AG04450 (cell line): ENCODE measurements around the gene MATR3. TPM values are rescaled to one million over a fixed set of nuclear protein-coding genes. Genes with fewer than 3 reads are reported as not detected.

ENCODE experiments used
- CTCF ChIA-PET: fragments of 300-600, 350-600 bp; formaldehyde crosslinking; extraction: SDS; loops from one replicate; lab custom pipeline; 2022; ENCODE audit warnings: antibody characterized with exemption, inconsistent platforms; lab: Charles Lee
- POLR2A ChIA-PET: fragments of 350-600 bp; formaldehyde crosslinking; extraction: SDS; loops from one replicate; lab custom pipeline; 2021; ENCODE audit warnings: antibody characterized with exemption, inconsistent platforms; lab: Yijun Ruan, JAX
- DNase-seq: peaks from one replicate; pipeline ENCODE4 v3.0.0-alpha.2; 2011; ENCODE audit warnings: low read depth, low spot score
- H3K27ac ChIP-seq: one replicate; pipeline ENCODE4 v1.5.1; 2012; ENCODE audit warnings: low read depth, low read length, control low read depth
- H3K27me3 ChIP-seq: one replicate; pipeline ENCODE4 v1.6.0; 2012; ENCODE audit warnings: low read length; ENCODE audit not compliant: control insufficient read depth, insufficient read depth
- H3K4me3 ChIP-seq: 2 replicates; pipeline ENCODE4 v1.5.1; 2011; ENCODE audit warnings: mild to moderate bottlenecking, low read depth, low read length, control low read depth
- H3K9me3 ChIP-seq: 2 replicates; pipeline ENCODE4 v1.5.1; 2012; ENCODE audit warnings: low read length; ENCODE audit not compliant: control insufficient read depth, insufficient read depth
- polyA plus RNA-seq: library from polyadenylated mRNA; depleted of rRNA; stranded (reverse); fragments of >200 nt; gene quantifications from 2 replicates; pipeline ENCODE4 v1.2.3, GENCODE V29; 2011; rRNA removed
- small RNA-seq: library from RNA; depleted of rRNA; stranded (forward); fragments of <200 nt; gene quantifications from one replicate; pipeline ENCODE3, GENCODE V24; 2012; ENCODE audit warnings: low read depth; ENCODE audit not compliant: insufficient read length
- TF ChIP-seq, protein P1 (sequence below): IDR thresholded peaks from 2 replicates; pipeline ENCODE4 v1.5.1; 2011; ENCODE audit warnings: low read depth, low read length, control low read depth, inconsistent platforms

Gene MATR3
- polyA plus RNA-seq, 1 experiment, result 166 TPM

DNA sequence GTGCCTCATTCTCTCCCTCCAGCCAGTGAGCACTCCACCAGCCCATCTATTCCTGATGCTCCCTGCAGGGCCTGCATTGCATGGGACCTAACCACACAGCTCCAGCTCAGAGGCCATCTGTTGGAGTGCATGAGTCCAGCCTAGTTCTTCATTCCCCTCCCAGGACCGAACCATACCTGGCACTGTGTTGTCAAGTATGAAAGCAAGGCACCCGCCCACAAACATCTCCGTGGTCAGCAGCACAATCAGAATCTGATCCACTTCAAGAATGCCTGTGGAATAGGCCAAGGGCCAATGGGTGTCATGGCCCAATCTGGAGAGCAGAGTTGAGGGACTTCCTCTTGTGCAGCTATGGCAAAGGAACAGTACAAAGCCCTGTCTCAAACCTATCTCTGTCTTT lies 83.7 kb downstream of the MATR3 start:
- ChIA-PET CTCF (no interaction called here), POLR2A (no interaction called here)
- Histone ChIP-seq H3K27ac (peak overlapping the region; percentile 21), H3K9me3 (no peaks in the 10 kb centered on the region; the same call in 1 of the 2 replicates), H3K4me3 (no peak overlapping the region), H3K27me3 (no peaks in the 10 kb centered on the region)
- DNase-seq, result no peak
- TF ChIP-seq, protein P1, sequence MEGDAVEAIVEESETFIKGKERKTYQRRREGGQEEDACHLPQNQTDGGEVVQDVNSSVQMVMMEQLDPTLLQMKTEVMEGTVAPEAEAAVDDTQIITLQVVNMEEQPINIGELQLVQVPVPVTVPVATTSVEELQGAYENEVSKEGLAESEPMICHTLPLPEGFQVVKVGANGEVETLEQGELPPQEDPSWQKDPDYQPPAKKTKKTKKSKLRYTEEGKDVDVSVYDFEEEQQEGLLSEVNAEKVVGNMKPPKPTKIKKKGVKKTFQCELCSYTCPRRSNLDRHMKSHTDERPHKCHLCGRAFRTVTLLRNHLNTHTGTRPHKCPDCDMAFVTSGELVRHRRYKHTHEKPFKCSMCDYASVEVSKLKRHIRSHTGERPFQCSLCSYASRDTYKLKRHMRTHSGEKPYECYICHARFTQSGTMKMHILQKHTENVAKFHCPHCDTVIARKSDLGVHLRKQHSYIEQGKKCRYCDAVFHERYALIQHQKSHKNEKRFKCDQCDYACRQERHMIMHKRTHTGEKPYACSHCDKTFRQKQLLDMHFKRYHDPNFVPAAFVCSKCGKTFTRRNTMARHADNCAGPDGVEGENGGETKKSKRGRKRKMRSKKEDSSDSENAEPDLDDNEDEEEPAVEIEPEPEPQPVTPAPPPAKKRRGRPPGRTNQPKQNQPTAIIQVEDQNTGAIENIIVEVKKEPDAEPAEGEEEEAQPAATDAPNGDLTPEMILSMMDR, result no peak

DNA sequence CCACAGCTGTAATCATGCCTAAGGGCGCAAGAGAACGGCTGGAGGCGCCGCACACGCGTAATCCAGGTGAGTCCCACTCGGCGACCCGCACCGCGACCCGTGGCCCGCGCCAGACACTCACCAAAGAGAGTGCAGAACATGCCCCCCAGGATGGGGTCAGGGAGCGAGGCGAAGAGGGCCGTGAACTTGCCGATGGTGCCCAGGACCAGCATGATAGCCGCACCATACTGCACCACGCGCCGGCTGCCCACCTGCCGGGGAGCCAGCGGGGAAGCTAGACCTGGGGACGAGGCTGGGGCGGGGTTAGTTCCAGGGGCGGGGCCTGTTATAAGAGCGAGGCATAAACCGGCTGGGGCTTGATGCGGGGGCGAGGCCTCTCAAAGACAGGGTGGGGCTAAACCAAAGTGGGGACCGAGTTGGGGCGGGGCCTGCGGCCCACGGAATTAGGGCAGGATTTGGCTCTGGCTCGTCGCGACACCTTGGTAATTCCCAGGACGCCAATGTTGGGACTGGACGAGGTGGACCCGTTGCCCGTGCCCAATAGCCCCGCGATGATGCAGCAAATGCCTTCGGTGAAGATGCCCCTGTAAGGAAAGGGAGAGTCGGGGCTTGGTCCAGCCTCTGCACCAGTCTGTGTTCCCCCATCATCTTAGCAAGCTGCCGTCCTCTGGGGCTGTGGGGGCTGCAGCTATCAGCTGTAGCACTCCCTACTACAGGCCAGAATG lies 84.7 kb downstream of the MATR3 start:
- ChIA-PET POLR2A (no interaction called here), CTCF (no interaction called here)
- TF ChIP-seq, protein P1, result no peak
- H3K4me3 ChIP-seq, result no peak overlapping the region
- H3K27ac ChIP-seq, result no peak overlapping the region
- no peaks in the 10 kb centered on the region; the same call in 1 of the 2 replicates for H3K9me3 ChIP-seq
- no peak for DNase-seq
- no peaks in the 10 kb centered on the region for H3K27me3 ChIP-seq

DNA sequence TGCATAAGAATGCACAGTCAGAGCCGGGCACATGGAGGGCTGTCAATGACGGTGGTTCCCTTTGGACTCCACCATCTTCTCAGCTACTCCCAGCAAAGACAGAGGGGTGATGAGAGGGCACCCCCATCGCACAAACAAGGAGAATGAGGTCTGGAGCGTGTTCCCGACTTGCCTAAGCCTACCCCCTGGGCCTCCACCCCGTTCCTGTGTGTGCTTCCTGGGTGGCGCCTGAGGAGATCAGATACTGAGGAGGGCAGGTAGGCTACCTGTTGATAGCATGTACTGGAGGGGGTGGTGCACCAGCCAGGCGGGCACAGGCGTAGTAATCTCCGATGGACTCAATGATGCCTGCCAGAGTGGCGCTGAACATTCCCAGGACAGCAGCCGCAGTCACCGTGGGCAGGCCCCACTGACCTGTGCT lies 85.4 kb downstream of the MATR3 start:
- DNase-seq, result no peak
- CTCF ChIA-PET, result no interaction called here
- TF ChIP-seq, protein P1, result no peak
- POLR2A ChIA-PET, result no interaction called here
- Histone ChIP-seq H3K27ac (no peak overlapping the region), H3K4me3 (no peak overlapping the region), H3K27me3 (no peaks in the 10 kb centered on the region), H3K9me3 (no peaks in the 10 kb centered on the region; the same call in 1 of the 2 replicates)

DNA sequence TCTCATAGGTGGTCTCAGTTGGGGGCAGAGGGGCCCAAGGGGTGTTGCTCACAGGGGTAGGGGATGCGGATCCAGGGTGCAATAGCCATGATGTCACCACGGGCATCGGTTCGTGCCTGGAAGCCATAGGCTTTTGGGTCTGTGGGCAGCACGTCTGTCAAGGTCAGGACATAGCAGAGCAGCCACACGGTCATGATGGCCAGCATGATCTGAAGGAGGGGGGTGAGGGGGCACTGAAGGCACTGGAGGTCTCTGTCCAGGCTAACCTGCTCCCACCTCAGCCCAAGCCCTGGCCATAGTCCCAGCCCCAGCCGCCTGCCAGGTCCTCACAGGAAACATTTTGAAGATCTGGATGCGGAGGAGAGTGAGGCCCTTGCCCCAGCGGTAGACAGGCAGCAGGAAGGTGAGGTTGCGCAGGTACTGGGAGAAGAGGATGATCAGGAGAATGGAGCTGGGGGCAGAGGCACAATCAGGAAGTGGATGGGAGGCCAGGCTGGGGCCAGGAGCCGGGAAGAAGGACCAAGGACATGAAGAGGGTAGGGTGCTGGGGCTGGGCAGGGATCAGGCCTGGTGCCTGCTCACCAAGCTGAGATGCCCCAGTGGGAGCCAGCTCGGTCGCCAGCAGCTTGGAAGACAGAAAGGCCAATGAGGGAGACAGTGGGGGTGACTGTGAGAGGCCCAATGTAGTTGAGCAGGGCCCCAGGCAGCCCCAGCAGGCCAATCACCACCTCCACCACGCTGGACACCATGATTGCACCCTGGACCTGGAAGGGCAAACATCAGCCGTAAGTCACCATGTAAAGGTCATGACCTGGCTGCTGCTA lies 86.3 kb downstream of the MATR3 start:
- H3K9me3 ChIP-seq, result no peaks in the 10 kb centered on the region; the same call in 1 of the 2 replicates
- no peak overlapping the region for H3K4me3 ChIP-seq
- TF ChIP-seq, protein P1, result no peak
- no peak overlapping the region for H3K27ac ChIP-seq
- no peak for DNase-seq
- POLR2A ChIA-PET, result no interaction called here
- CTCF ChIA-PET, result no interaction called here
- H3K27me3 ChIP-seq, result no peaks in the 10 kb centered on the region

Small RNA genes lying within 50 kb of the gene (small RNA-seq; reads per million reads assigned to genes)
- not detected for gene RNA5SP195
- 483 reads per million, percentile 94 among the genes with 10 or more reads in this experiment for gene SNORA74A
- 76.4 reads per million, percentile 88 among the genes with 10 or more reads in this experiment for gene SNORA74D

Other genes with a start within 250 kb of the MATR3 start
- gene SIL1, start 95.4 kb upstream of the MATR3 start, polyA plus RNA-seq, result 57.9 and 64.6 TPM in 2 replicates
- 76.3 and 113 TPM in 2 replicates for gene PAIP2, start 48.1 kb downstream of the MATR3 start, polyA plus RNA-seq
- gene SLC23A1, start 89.6 kb downstream of the MATR3 start, polyA plus RNA-seq, result 0.10 TPM in 1 of 2 replicates, not detected in the other
- not detected in 2 replicates for gene MZB1, start 96.2 kb downstream of the MATR3 start, polyA plus RNA-seq
- gene PROB1, start 101.4 kb downstream of the MATR3 start, polyA plus RNA-seq, result 0.19 and 0.25 TPM in 2 replicates
- gene SPATA24, start 110.3 kb downstream of the MATR3 start, polyA plus RNA-seq, result 3.5 and 3.9 TPM in 2 replicates
- 12.7 and 17.7 TPM in 2 replicates for gene DNAJC18, start 145.8 kb downstream of the MATR3 start, polyA plus RNA-seq
- gene ECSCR, start 169.0 kb downstream of the MATR3 start, polyA plus RNA-seq, result 0.82 and 1.1 TPM in 2 replicates
- not detected in 2 replicates for gene SMIM33, start 177.3 kb downstream of the MATR3 start, polyA plus RNA-seq
- 50.6 and 66.9 TPM in 2 replicates for gene STING1, start 189.0 kb downstream of the MATR3 start, polyA plus RNA-seq